Measurements from ENCODE around the gene ARHGEF17.

ARHGEF17 gene

GRCh38 chr11:73283276-73284000 lies 24.6 kb upstream of the ARHGEF17 start:
- no peak for ATAC-seq
- TF ChIP-seq OSR1 (CRISPR knock-in tag; IDR thresholded peaks at IDR 0.05) (no peak), PPARA (CRISPR knock-in tag; IDR thresholded peaks at IDR 0.05; ENCODE audit: borderline replicate concordance) (no peak)

DNA sequence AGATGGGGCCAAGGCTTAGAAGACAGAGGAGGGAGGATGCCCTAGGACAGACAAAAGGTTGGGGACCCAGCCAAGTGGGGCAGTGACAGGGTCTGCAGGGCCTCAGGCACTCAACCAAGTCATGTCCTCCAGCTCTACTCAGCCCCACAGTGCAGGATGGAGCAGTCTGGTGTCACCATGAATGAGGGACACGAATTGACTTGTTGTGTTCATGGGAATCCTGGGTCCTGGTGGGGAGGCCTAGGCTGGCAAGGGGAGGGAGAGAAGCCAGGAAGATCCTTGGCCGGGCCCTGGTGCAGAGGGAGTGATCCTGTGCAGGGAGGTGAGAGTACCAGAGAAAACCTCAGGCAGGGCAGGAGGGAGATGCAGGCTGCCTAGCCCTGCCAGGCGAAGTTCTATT lies 24.0 kb upstream of the ARHGEF17 start:
- TF ChIP-seq PPARA (CRISPR knock-in tag; IDR thresholded peaks at IDR 0.05; ENCODE audit: borderline replicate concordance): no peak
- TF ChIP-seq PATZ1 (CRISPR knock-in tag; IDR thresholded peaks at IDR 0.05; ENCODE audit: borderline replicate concordance): no peak
- TF ChIP-seq ISL1 (CRISPR knock-in tag; IDR thresholded peaks at IDR 0.05): no peak
- TF ChIP-seq, protein P1, sequence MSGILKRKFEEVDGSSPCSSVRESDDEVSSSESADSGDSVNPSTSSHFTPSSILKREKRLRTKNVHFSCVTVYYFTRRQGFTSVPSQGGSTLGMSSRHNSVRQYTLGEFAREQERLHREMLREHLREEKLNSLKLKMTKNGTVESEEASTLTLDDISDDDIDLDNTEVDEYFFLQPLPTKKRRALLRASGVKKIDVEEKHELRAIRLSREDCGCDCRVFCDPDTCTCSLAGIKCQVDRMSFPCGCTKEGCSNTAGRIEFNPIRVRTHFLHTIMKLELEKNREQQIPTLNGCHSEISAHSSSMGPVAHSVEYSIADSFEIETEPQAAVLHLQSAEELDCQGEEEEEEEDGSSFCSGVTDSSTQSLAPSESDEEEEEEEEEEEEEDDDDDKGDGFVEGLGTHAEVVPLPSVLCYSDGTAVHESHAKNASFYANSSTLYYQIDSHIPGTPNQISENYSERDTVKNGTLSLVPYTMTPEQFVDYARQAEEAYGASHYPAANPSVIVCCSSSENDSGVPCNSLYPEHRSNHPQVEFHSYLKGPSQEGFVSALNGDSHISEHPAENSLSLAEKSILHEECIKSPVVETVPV (CRISPR knock-in tag; IDR thresholded peaks at IDR 0.05): no peak
- TF ChIP-seq, protein P2, sequence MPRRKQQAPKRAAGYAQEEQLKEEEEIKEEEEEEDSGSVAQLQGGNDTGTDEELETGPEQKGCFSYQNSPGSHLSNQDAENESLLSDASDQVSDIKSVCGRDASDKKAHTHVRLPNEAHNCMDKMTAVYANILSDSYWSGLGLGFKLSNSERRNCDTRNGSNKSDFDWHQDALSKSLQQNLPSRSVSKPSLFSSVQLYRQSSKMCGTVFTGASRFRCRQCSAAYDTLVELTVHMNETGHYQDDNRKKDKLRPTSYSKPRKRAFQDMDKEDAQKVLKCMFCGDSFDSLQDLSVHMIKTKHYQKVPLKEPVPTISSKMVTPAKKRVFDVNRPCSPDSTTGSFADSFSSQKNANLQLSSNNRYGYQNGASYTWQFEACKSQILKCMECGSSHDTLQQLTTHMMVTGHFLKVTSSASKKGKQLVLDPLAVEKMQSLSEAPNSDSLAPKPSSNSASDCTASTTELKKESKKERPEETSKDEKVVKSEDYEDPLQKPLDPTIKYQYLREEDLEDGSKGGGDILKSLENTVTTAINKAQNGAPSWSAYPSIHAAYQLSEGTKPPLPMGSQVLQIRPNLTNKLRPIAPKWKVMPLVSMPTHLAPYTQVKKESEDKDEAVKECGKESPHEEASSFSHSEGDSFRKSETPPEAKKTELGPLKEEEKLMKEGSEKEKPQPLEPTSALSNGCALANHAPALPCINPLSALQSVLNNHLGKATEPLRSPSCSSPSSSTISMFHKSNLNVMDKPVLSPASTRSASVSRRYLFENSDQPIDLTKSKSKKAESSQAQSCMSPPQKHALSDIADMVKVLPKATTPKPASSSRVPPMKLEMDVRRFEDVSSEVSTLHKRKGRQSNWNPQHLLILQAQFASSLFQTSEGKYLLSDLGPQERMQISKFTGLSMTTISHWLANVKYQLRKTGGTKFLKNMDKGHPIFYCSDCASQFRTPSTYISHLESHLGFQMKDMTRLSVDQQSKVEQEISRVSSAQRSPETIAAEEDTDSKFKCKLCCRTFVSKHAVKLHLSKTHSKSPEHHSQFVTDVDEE (CRISPR knock-in tag; IDR thresholded peaks at IDR 0.05): no peak
- TF ChIP-seq TCF4 (CRISPR knock-in tag; IDR thresholded peaks at IDR 0.05; ENCODE audit: borderline replicate concordance): no peak
- TF ChIP-seq TOX (CRISPR knock-in tag; IDR thresholded peaks at IDR 0.05; ENCODE audit: borderline replicate concordance): no peak
- no peak for TF ChIP-seq ZNF8 (CRISPR knock-in tag; IDR thresholded peaks at IDR 0.05)
- no peak for TF ChIP-seq ESRRG (CRISPR knock-in tag; IDR thresholded peaks at IDR 0.05)
- no peak for TF ChIP-seq GLIS3 (CRISPR knock-in tag; IDR thresholded peaks at IDR 0.05)
- no peak for TF ChIP-seq SNAI2 (CRISPR knock-in tag; IDR thresholded peaks at IDR 0.05)
- TF ChIP-seq, protein P3, sequence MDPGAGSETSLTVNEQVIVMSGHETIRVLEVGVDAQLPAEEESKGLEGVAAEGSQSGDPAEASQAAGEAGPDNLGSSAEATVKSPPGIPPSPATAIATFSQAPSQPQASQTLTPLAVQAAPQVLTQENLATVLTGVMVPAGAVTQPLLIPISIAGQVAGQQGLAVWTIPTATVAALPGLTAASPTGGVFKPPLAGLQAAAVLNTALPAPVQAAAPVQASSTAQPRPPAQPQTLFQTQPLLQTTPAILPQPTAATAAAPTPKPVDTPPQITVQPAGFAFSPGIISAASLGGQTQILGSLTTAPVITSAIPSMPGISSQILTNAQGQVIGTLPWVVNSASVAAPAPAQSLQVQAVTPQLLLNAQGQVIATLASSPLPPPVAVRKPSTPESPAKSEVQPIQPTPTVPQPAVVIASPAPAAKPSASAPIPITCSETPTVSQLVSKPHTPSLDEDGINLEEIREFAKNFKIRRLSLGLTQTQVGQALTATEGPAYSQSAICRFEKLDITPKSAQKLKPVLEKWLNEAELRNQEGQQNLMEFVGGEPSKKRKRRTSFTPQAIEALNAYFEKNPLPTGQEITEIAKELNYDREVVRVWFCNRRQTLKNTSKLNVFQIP (CRISPR knock-in tag; IDR thresholded peaks at IDR 0.05; ENCODE audit: borderline replicate concordance, low read depth): no peak
- TF ChIP-seq BACH2 (CRISPR knock-in tag; IDR thresholded peaks at IDR 0.05; ENCODE audit: borderline replicate concordance): no peak
- TF ChIP-seq OSR1 (CRISPR knock-in tag; IDR thresholded peaks at IDR 0.05): no peak
- no peak for TF ChIP-seq ARNTL (CRISPR knock-in tag; IDR thresholded peaks at IDR 0.05; ENCODE audit: borderline replicate concordance, low read depth)
- ATAC-seq: no peak

GRCh38 chr11:73285721-73286120 lies 22.4 kb upstream of the ARHGEF17 start:
- no peak for ATAC-seq
- no peak for TF ChIP-seq ISL1 (CRISPR knock-in tag; IDR thresholded peaks at IDR 0.05)
- no peak for TF ChIP-seq CSDC2 (CRISPR knock-in tag; IDR thresholded peaks at IDR 0.05)
- TF ChIP-seq, protein P1 (CRISPR knock-in tag; IDR thresholded peaks at IDR 0.05): no peak
- TF ChIP-seq SNAI2 (CRISPR knock-in tag; IDR thresholded peaks at IDR 0.05): no peak
- no peak for TF ChIP-seq PPARA (CRISPR knock-in tag; IDR thresholded peaks at IDR 0.05; ENCODE audit: borderline replicate concordance)
- TF ChIP-seq ZNF565 (CRISPR knock-in tag; conservative IDR thresholded peaks at IDR 0.05; ENCODE audit: low read depth): no peak
- TF ChIP-seq, protein P2 (CRISPR knock-in tag; IDR thresholded peaks at IDR 0.05): no peak
- no peak for TF ChIP-seq BACH2 (CRISPR knock-in tag; IDR thresholded peaks at IDR 0.05; ENCODE audit: borderline replicate concordance)
- no peak for TF ChIP-seq ZFP30 (CRISPR knock-in tag; IDR thresholded peaks at IDR 0.05)
- TF ChIP-seq TCF4 (CRISPR knock-in tag; IDR thresholded peaks at IDR 0.05; ENCODE audit: borderline replicate concordance): no peak
- no peak for TF ChIP-seq OSR1 (CRISPR knock-in tag; IDR thresholded peaks at IDR 0.05)
- TF ChIP-seq ZC3H10 (CRISPR knock-in tag; IDR thresholded peaks at IDR 0.05): no peak
- TF ChIP-seq PATZ1 (CRISPR knock-in tag; IDR thresholded peaks at IDR 0.05; ENCODE audit: borderline replicate concordance): no peak
- TF ChIP-seq ZNF70 (CRISPR knock-in tag; IDR thresholded peaks at IDR 0.05): no peak
- no peak for TF ChIP-seq ZNF8 (CRISPR knock-in tag; IDR thresholded peaks at IDR 0.05)

Data from SK-N-SH treated with all-trans-retinoic acid at 6 μM for 48 hours (cell line).